ENCODE results near the gene FOXA3.

DNA sequence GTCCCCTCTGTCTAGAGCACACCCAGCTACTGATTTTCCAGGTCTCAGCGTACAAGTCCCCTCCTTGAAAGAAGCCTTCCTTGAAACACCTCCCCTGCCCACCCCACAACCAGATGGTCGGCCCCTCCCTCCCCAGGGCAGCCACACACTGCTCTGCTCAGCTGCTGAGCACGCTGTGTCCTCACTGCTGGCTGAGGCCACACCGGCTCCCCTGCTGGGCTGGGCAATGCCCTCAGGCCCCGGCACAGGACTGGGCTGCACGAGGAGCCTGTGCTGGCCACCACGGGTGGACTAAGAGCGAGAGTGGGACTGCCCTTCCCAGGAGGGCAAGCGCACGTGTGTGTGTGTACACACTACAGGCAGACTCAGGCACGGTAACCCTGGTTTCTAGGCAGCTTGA is 37.2 kb upstream of the FOXA3 start:
- TF ChIP-seq, protein P1, sequence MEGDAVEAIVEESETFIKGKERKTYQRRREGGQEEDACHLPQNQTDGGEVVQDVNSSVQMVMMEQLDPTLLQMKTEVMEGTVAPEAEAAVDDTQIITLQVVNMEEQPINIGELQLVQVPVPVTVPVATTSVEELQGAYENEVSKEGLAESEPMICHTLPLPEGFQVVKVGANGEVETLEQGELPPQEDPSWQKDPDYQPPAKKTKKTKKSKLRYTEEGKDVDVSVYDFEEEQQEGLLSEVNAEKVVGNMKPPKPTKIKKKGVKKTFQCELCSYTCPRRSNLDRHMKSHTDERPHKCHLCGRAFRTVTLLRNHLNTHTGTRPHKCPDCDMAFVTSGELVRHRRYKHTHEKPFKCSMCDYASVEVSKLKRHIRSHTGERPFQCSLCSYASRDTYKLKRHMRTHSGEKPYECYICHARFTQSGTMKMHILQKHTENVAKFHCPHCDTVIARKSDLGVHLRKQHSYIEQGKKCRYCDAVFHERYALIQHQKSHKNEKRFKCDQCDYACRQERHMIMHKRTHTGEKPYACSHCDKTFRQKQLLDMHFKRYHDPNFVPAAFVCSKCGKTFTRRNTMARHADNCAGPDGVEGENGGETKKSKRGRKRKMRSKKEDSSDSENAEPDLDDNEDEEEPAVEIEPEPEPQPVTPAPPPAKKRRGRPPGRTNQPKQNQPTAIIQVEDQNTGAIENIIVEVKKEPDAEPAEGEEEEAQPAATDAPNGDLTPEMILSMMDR (IDR thresholded peaks at IDR 0.05), result no peak
- no peak for TF ChIP-seq EP300 (IDR thresholded peaks at IDR 0.05)
